DND-41 (cell line): ENCODE measurements around the gene MBNL2.

ENCODE experiments used
- ATAC-seq: fragments of 200-7000 bp; cut with Tn5 transposase; 3 replicates; pipeline ENCODE4 v1.9.1; 2021; ENCODE audit warnings: low read depth; ENCODE audit not compliant: insufficient read depth
- DNase-seq: peaks from one replicate; pipeline ENCODE4 v3.0.0-alpha.2; 2020
- H2AFZ ChIP-seq: 2 replicates; pipeline ENCODE4 v1.6.0; 2012; ENCODE audit warnings: low read depth, low read length
- H3K27ac ChIP-seq: 2 replicates; pipeline ENCODE4 v1.5.1; 2012; ENCODE audit warnings: low read length, inconsistent platforms
- H3K27me3 ChIP-seq: fragments of 200-600 bp; sonication (generic); 2 replicates; pipeline ENCODE4 v1.6.0; 2012; ENCODE audit warnings: low read length, mild to moderate bottlenecking, inconsistent platforms; ENCODE audit not compliant: insufficient read depth, poor library complexity
- H3K36me3 ChIP-seq: 2 replicates; pipeline ENCODE4 v1.5.1; 2012; ENCODE audit warnings: low read length, inconsistent platforms; ENCODE audit not compliant: insufficient read depth
- H3K4me1 ChIP-seq: 2 replicates; pipeline ENCODE4 v1.5.1; 2012; ENCODE audit warnings: mild to moderate bottlenecking, low read length; ENCODE audit not compliant: insufficient read depth
- H3K4me2 ChIP-seq: 2 replicates; pipeline ENCODE4 v1.6.0; 2012; ENCODE audit warnings: mild to moderate bottlenecking, moderate library complexity, low read length, inconsistent platforms; ENCODE audit not compliant: insufficient read depth
- H3K4me3 ChIP-seq, 2 experiments: fragments of 200-600 bp in 1 of 2; shearing (Covaris generic) in 1 of 2; 2 replicates each; pipeline ENCODE4 v1.5.1; 2012 to 2016; ENCODE audit warnings: inconsistent platforms in 2 of 2, low read length in 2 of 2, mild to moderate bottlenecking in 2 of 2, low read depth in 1 of 2, moderate library complexity in 1 of 2
- H3K79me2 ChIP-seq: 2 replicates; pipeline ENCODE4 v1.6.0; 2012; ENCODE audit warnings: low read length, inconsistent platforms; ENCODE audit not compliant: insufficient read depth
- H3K9ac ChIP-seq: 2 replicates; pipeline ENCODE4 v1.6.0; 2012; ENCODE audit warnings: low read depth, mild to moderate bottlenecking, inconsistent platforms, low read length, moderate library complexity
- H3K9me3 ChIP-seq: 2 replicates; pipeline ENCODE4 v1.5.1; 2012; ENCODE audit warnings: low read length, moderate library complexity, mild to moderate bottlenecking, inconsistent platforms; ENCODE audit not compliant: insufficient read depth, severe bottlenecking
- H4K20me1 ChIP-seq: 2 replicates; pipeline ENCODE4 v1.6.0; 2012; ENCODE audit warnings: low read length; ENCODE audit not compliant: insufficient read depth
- EZH2 ChIP-seq: IDR thresholded peaks from 3 replicates; pipeline ENCODE4 v1.6.1; 2012; ENCODE audit warnings: borderline replicate concordance, low read depth, mild to moderate bottlenecking, moderate library complexity, low read length, inconsistent platforms; ENCODE audit not compliant: severe bottlenecking
- TF ChIP-seq, protein P1 (sequence below): IDR thresholded peaks from 2 replicates; pipeline ENCODE4 v1.5.1; 2012; ENCODE audit warnings: borderline replicate concordance, low read length, moderate library complexity, mild to moderate bottlenecking; ENCODE audit not compliant: poor library complexity, severe bottlenecking; ENCODE audit errors: extremely low read depth

Gene MBNL2

DNA sequence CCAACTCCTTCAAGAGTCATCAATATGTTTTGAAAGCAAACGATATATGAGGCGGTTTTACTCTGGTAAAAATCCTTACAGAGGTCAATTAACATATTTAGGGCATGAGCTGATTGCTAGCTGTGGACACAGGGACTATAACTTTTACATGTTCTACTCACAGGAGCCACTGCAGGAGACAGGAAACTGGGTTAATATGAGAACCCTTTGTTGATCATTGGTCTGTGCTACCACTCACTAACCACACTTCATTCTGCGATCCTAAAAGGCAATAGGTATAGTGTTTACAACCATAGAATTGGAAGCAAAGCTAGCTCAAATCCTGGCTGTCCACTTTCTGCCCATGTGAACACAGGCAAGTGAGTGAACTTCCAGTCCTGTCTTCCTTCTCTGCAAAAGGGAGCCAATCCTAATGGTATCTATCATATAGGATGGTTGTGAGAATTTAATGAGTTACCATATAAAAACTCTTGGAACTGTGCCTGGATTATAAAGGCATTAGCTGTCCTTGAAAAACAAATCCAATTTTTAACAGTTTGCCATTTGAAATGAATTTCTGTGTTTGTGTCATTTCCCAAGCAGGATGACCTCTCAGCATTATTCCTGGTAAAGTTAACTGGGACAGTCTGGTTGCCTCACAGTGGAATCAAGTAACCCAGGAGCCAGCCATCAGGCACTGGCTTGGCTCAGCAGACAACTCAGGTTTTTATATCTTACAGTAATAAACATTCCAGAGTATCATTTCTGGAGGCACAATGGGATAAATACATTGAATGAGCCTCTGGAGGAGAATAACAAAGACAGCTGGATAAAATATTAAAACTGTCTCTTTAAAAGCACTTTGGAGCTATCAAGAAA, 182.0 kb downstream of the MBNL2 start:
- ATAC-seq, result peak; percentile 52; the same call in 1 of the 3 replicates

DNA sequence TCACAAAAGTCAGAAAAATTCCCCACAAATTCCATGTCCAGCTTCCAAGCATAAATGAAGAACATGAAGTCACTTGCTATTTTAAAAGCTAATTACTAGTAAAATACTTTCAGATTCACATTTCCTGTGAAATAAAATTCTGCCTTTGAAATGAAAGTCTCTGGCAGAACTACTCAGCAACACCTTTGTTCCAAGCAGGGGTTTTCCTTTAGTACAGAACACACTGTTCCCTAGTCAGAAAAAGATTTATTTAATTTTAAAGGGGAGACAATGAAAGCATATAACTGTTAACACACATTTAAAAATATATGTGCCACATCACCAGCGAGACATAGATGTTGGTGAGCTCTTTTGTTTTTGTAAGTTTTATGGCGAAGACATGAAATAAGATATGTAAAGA, 185.4 kb downstream of the MBNL2 start:
- no peak overlapping the region for H2AFZ ChIP-seq
- H3K4me1 ChIP-seq, result no peaks in the 10 kb centered on the region
- no peaks in the 10 kb centered on the region for H3K36me3 ChIP-seq
- ATAC-seq (no peak), DNase-seq (no peak)
- H3K27ac ChIP-seq, result no peak overlapping the region
- no peaks in the 10 kb centered on the region for H4K20me1 ChIP-seq
- H3K4me3 ChIP-seq, result no peak overlapping the region
- H3K27me3 ChIP-seq, result no peaks in the 10 kb centered on the region
- no peaks in the 10 kb centered on the region for H3K9me3 ChIP-seq
- H3K4me2 ChIP-seq, result no peak overlapping the region
- TF ChIP-seq, protein P1, sequence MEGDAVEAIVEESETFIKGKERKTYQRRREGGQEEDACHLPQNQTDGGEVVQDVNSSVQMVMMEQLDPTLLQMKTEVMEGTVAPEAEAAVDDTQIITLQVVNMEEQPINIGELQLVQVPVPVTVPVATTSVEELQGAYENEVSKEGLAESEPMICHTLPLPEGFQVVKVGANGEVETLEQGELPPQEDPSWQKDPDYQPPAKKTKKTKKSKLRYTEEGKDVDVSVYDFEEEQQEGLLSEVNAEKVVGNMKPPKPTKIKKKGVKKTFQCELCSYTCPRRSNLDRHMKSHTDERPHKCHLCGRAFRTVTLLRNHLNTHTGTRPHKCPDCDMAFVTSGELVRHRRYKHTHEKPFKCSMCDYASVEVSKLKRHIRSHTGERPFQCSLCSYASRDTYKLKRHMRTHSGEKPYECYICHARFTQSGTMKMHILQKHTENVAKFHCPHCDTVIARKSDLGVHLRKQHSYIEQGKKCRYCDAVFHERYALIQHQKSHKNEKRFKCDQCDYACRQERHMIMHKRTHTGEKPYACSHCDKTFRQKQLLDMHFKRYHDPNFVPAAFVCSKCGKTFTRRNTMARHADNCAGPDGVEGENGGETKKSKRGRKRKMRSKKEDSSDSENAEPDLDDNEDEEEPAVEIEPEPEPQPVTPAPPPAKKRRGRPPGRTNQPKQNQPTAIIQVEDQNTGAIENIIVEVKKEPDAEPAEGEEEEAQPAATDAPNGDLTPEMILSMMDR, result no peak
- TF ChIP-seq EZH2, result no peak
- no peak overlapping the region for H3K9ac ChIP-seq
- H3K79me2 ChIP-seq, result no peaks in the 10 kb centered on the region

More for the DNA sequence above, 182.0 kb downstream of the MBNL2 start:
- Histone ChIP-seq H3K4me3 (no peak overlapping the region), H3K27ac (no peak overlapping the region), H3K27me3 (no peaks in the 10 kb centered on the region), H2AFZ (no peak overlapping the region), H3K79me2 (no peaks in the 10 kb centered on the region), H3K9ac (no peak overlapping the region), H3K4me2 (no peak overlapping the region), H3K4me1 (no peaks in the 10 kb centered on the region), H3K9me3 (no peaks in the 10 kb centered on the region), H4K20me1 (no peaks in the 10 kb centered on the region), H3K36me3 (no peaks in the 10 kb centered on the region)
- DNase-seq, result no peak
- TF ChIP-seq EZH2, result no peak
- TF ChIP-seq, protein P1, result no peak

DNA sequence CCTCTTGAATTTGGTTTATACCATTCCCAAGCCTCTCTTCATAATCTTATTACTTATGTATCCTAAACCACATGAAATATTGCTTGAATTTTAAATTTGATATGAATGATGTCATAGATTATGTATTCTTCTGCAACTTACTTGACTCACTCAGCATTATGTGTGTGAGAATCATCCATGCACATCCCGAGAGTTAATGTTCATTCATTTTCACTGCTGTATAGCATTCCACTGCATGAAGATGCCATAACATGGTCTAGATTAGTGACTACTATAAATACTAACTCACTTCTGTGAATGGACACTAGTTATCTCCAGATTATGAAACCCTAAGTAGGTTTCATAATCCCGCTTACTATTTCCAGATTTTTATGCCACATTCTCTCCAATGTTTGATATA, 186.8 kb downstream of the MBNL2 start:
- Histone ChIP-seq H4K20me1 (no peaks in the 10 kb centered on the region), H3K9ac (no peak overlapping the region), H3K4me3 (no peak overlapping the region), H3K9me3 (no peaks in the 10 kb centered on the region), H2AFZ (no peak overlapping the region), H3K36me3 (no peaks in the 10 kb centered on the region), H3K4me1 (no peaks in the 10 kb centered on the region), H3K4me2 (no peak overlapping the region), H3K79me2 (no peaks in the 10 kb centered on the region), H3K27ac (no peak overlapping the region), H3K27me3 (no peaks in the 10 kb centered on the region)
- no peak for DNase-seq
- TF ChIP-seq, protein P1, result no peak
- TF ChIP-seq EZH2, result no peak
- no peak for ATAC-seq
